ENCODE measurements around the gene PLEKHG2. TPM values are rescaled to one million over a fixed set of nuclear protein-coding genes. Genes with fewer than 3 reads are reported as not detected.

Gene PLEKHG2
- total RNA-seq, 1 donor, result 14.1 TPM

- no peak for TF ChIP-seq CTCF (IDR thresholded peaks at IDR 0.05; ENCODE audit: insufficient read depth, low read length)
- no peak for DNase-seq (ENCODE audit: low read depth)
Observed at GRCh38 chr19:39432677-39433025, 20.2 kb downstream of the PLEKHG2 start.

GRCh38 chr19:39433480-39434079, 21.1 kb downstream of the PLEKHG2 start:
- no peak overlapping the region for H3K4me3 ChIP-seq (ENCODE audit: low read depth, low read length)
- TF ChIP-seq CTCF (IDR thresholded peaks at IDR 0.05; ENCODE audit: insufficient read depth, low read length), result no peak
- no peak for DNase-seq (ENCODE audit: low read depth)

More at GRCh38 chr19:39432677-39433025, 20.2 kb downstream of the PLEKHG2 start:
- H3K4me3 ChIP-seq (ENCODE audit: low read depth, low read length), result no peak overlapping the region

- no peak for DNase-seq (ENCODE audit: low read depth)
- H3K4me3 ChIP-seq (ENCODE audit: low read depth, low read length), result peak overlapping the region; percentile 94
- no peak for TF ChIP-seq CTCF (IDR thresholded peaks at IDR 0.05; ENCODE audit: insufficient read depth, low read length)
Observed at GRCh38 chr19:39434123-39435076, 21.9 kb downstream of the PLEKHG2 start.

- H3K4me3 ChIP-seq (ENCODE audit: low read depth, low read length), result peak within 1 kb of the TSS; percentile 94
- DNase-seq (ENCODE audit: low read depth), result peak; percentile 95
- no peak for TF ChIP-seq CTCF (IDR thresholded peaks at IDR 0.05; ENCODE audit: insufficient read depth, low read length)
Observed at GRCh38 chr19:39435499-39436349, 23.3 kb downstream of the PLEKHG2 start, which contains the start of gene RPS16. Gene RPS16, minus strand, starts transcription at chr19:39435949. Its CDS starts 54 bp downstream, at chr19:39435895.

GRCh38 chr19:39436350-39436716, 23.9 kb downstream of the PLEKHG2 start:
- no peak for TF ChIP-seq CTCF (IDR thresholded peaks at IDR 0.05; ENCODE audit: insufficient read depth, low read length)
- H3K4me3 ChIP-seq (ENCODE audit: low read depth, low read length), result peak overlapping the region; percentile 69
- DNase-seq (ENCODE audit: low read depth), result no peak

GRCh38 chr19:39438270-39438934, 25.9 kb downstream of the PLEKHG2 start:
- TF ChIP-seq CTCF (IDR thresholded peaks at IDR 0.05; ENCODE audit: insufficient read depth, low read length), result no peak
- peak; percentile 40 for DNase-seq (ENCODE audit: low read depth)
- H3K4me3 ChIP-seq (ENCODE audit: low read depth, low read length), result no peak overlapping the region
